ENCODE measurements around the gene FLCN. TPM values are rescaled to one million over a fixed set of nuclear protein-coding genes. Genes with fewer than 3 reads are reported as not detected.
"Not testable (repeated sequence)": the region's sequence is repeated elsewhere in the genome, so short reads cannot be mapped to it uniquely, and the experiment has no call there.

Gene FLCN, protein sequence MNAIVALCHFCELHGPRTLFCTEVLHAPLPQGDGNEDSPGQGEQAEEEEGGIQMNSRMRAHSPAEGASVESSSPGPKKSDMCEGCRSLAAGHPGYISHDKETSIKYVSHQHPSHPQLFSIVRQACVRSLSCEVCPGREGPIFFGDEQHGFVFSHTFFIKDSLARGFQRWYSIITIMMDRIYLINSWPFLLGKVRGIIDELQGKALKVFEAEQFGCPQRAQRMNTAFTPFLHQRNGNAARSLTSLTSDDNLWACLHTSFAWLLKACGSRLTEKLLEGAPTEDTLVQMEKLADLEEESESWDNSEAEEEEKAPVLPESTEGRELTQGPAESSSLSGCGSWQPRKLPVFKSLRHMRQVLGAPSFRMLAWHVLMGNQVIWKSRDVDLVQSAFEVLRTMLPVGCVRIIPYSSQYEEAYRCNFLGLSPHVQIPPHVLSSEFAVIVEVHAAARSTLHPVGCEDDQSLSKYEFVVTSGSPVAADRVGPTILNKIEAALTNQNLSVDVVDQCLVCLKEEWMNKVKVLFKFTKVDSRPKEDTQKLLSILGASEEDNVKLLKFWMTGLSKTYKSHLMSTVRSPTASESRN
- 10 to 100 TPM; 37.2 to 84.9 (median 70.8) TPM for total RNA-seq
- total RNA-seq (2013), result 32.2 TPM
- total RNA-seq, result 20.4 to 81.2 (median 40.0) reads per million in 29 experiments

DNA sequence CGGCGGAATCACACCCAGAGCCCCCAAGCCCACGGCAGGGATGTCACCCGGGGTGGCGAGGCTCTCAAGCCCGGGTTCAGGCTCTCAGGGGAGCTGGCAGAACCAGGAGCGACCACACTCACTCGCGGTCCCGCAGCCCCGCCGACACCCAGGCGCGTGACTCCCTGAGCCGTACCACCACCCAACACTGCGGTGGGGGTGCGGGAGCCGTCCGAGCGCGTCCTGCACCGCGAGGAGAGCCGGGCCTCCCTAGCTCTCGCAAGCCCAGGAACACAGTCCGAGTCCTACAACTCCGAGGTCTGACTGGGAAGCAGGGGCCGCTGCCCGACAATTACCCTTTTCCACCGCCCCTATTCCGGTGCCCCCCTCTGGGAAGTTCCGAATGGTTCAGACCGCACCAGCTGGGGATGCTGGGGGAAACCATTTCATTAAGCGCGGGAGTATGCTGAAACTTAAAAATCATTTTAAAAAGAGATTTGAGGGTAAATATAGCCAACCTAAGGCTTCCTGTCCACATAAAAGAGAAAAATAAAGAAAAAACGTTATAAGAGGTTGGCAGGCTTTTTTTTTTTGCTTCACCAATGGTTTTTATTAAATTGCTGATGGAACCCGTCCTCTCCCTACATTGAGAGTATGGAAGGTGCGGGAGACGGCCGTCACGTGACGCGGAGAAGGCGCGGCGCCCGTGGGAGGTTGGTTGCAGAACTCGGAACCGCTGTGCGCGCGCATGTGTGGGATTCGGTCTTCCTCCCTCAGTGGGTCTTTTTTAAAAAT lies at the start of gene FLCN:
Gene FLCN, minus strand, starts transcription at position 143 of the 774 bp plus-strand sequence. CDS start 9,031 bp downstream, outside the sequence.
- Histone ChIP-seq H3K36me3 (ENCODE audit: control insufficient read depth in 2 of 2, extremely low read depth in 1 of 2, insufficient read depth in 1 of 2, low read length in 1 of 2) (peaks cover 5 to 7% of the 10 kb centered on the region in 2 donors), H3K9me3 (no peaks in the 10 kb centered on the region), H3K4me1 (ENCODE audit: control insufficient read depth in 1 of 2, extremely low read depth in 1 of 2, insufficient read depth in 2 of 2, low read length in 2 of 2) (peaks cover 3 to 29% of the 10 kb centered on the region in 2 experiments), H3K4me3 (ENCODE audit: control insufficient read depth in 1 of 2, extremely low read depth in 1 of 2, low read length in 1 of 2) (peak within 1 kb of the TSS; percentile 86 to 94), H3K27ac (ENCODE audit: low read length) (peak within 1 kb of the TSS; percentile 94), H3K27me3 (replicated peaks in 1 of 2; ENCODE audit: control insufficient read depth in 2 of 2, extremely low read depth in 1 of 2, insufficient read depth in 2 of 2, low read length in 1 of 2) (no peaks in the 10 kb centered on the region)
- ATAC-seq (replicated peaks in 1 of 4) (peak; percentile 92 to 94 (median 94)), DNase-seq (peak; percentile 75 to 94 (median 87))
- peaks cover 3% of the 10 kb centered on the region for H3K36me3 Mint-ChIP-seq
- POLR2A ChIA-PET, result interaction anchor here in 1 of 2 donors (0.7 kb wide), 2 partner anchors 352 to 735 kb away, joined by 4 to 9 read pairs; partner anchors contain the start of gene DRC3
- H3K27me3 Mint-ChIP-seq, result no peaks in the 10 kb centered on the region
- H3K4me3 Mint-ChIP-seq, result peak within 1 kb of the TSS; percentile 85 to 95 (median 94)
- CTCF ChIA-PET, result interaction anchor here in 1 of 2 donors (0.7 kb wide), 1 partner anchor 37 kb away, joined by 3 read pairs; no protein-coding TSS in a partner anchor
- WGBS (ENCODE audit: insufficient coverage), result under 1% methylated on average over 30 of the region's 53 CpGs
- H3K4me1 Mint-ChIP-seq, result peaks cover 23 to 33% (median 28%) of the 10 kb centered on the region in 3 donors
- peak within 1 kb of the TSS; percentile 98 for H3K27ac Mint-ChIP-seq
- no peaks in the 10 kb centered on the region for H3K9me3 Mint-ChIP-seq

DNA sequence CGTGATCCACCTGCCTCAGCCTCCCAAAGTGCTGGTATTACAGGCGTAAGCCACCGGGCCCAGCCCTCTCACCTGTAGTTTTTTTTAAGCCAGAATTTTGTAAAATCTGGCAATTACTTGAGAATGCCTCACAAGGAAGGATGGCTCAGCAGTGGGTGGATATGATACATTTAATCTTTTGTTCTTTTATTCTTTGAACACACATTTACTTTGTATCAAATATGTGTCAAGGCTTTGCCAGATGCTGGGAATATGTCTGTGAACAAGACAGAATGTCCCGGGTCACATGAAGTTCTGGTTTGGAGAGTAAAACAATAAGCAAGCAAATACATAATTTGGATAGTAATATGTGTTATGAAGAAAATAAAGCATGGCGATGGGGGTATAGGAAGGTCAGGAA lies 49.0 kb upstream of the FLCN start:
- H3K27ac Mint-ChIP-seq, result no peak overlapping the region
- Histone ChIP-seq H3K36me3 (ENCODE audit: control insufficient read depth in 2 of 2, extremely low read depth in 1 of 2, insufficient read depth in 1 of 2, low read length in 1 of 2) (no peaks in the 10 kb centered on the region), H3K27me3 (replicated peaks in 1 of 2; ENCODE audit: control insufficient read depth in 2 of 2, extremely low read depth in 1 of 2, insufficient read depth in 2 of 2, low read length in 1 of 2) (no peaks in the 10 kb centered on the region), H3K4me1 (ENCODE audit: control insufficient read depth in 1 of 2, extremely low read depth in 1 of 2, insufficient read depth in 2 of 2, low read length in 2 of 2) (peaks cover 6 to 9% of the 10 kb centered on the region in 2 experiments), H3K4me3 (ENCODE audit: control insufficient read depth in 1 of 2, extremely low read depth in 1 of 2, low read length in 1 of 2) (no peak overlapping the region), H3K27ac (ENCODE audit: low read length) (no peak overlapping the region), H3K9me3 (no peaks in the 10 kb centered on the region)
- CTCF ChIA-PET, result no interaction called here
- no peak overlapping the region for H3K4me3 Mint-ChIP-seq
- peaks cover 9 to 15% (median 13%) of the 10 kb centered on the region in 3 donors for H3K4me1 Mint-ChIP-seq
- POLR2A ChIA-PET, result no interaction called here
- DNase-seq (no peak), ATAC-seq (replicated peaks in 1 of 4) (no peak)
- WGBS (ENCODE audit: insufficient coverage), result 93% methylated on average over 3 of the region's 5 CpGs
- no peaks in the 10 kb centered on the region for H3K27me3 Mint-ChIP-seq
- H3K36me3 Mint-ChIP-seq, result no peaks in the 10 kb centered on the region
- H3K9me3 Mint-ChIP-seq, result no peaks in the 10 kb centered on the region

DNA sequence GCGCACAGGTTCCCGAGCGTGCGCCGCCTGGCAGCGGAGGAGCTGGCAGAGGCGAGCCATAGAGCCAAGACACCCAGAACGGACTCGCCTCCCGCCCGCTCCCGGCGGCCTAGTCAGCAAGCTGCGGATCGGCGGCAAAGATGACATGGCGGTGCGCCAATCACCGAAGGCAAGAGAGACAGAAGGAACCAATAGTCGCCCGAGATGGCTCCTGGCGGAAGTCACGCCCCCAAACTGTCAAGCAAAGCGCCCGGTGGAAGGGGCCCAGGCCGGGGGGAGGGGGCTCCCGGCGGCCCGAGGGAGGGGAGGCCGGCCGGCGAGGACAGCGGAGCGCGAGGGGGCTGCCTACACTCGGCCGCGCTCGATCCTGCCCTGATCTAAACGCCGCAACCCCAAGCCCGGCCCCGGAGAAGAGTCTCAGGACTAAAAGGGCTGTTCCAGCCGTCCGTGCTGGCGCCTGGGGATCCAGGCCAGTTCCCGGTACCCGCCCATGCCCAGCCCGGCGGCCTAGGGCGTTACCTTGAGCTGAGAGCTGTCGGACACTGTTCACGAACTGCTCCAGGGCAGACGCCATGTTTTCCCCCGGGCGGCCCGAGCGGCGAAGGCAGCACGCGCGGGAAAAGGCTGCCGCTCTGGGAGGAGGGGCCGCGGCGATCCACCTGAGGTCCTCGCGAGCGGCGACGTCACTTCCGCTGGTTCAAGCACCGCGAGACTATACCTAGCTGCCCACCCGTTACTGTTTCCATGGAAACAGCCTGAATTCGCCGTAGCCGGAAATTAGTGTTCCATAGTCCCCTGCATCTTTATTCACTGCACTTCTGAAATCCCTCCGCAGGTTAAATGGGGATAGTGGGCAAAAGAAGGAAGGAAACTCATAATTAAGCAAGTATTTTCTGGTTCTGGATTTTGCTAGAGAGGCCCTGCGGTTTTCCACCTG lies 43.9 kb upstream of the FLCN start, which contains the start of gene COPS3:
Gene COPS3, minus strand, starts transcription at position 634 of the 937 bp plus-strand sequence. Its CDS starts 60 bp downstream, at position 574.
- peak within 1 kb of the TSS; percentile 90 to 95 (median 91) for H3K4me3 Mint-ChIP-seq
- POLR2A ChIA-PET, result interaction anchor here (0.5 to 1.0 kb wide), 6 partner anchors 20 to 555 kb away, joined by 3 to 5 read pairs (median 4); no protein-coding TSS in a partner anchor
- 0% methylated on average over 74 of the region's 80 CpGs for WGBS (ENCODE audit: insufficient coverage)

DNA sequence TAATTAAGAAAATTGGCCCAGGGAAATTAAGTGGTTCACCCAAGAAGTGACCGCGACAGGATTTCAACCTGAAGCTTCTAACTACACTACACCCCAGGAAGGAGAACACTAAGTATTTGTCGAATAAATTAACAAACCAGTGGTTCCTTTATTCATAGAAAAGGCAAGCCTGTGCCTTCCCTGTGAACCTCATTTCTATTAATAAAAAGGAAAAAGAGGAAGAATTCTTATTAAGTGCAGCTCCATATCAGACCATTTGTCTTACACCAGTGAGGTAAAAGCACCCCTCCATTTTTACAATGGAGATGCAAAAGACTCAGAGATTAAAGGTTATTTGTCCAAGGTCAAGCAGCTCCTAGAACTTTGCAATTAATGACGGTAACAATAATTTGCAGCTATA lies 42.3 kb upstream of the FLCN start:
- Histone ChIP-seq H3K9me3 (no peaks in the 10 kb centered on the region), H3K4me1 (ENCODE audit: control insufficient read depth in 1 of 2, extremely low read depth in 1 of 2, insufficient read depth in 2 of 2, low read length in 2 of 2) (peaks cover 16 to 25% of the 10 kb centered on the region in 2 experiments), H3K27ac (ENCODE audit: low read length) (no peak overlapping the region), H3K36me3 (ENCODE audit: control insufficient read depth in 2 of 2, extremely low read depth in 1 of 2, insufficient read depth in 1 of 2, low read length in 1 of 2) (peaks cover 0 to 11% of the 10 kb centered on the region in 2 donors), H3K4me3 (ENCODE audit: control insufficient read depth in 1 of 2, extremely low read depth in 1 of 2, low read length in 1 of 2) (no peak overlapping the region), H3K27me3 (replicated peaks in 1 of 2; ENCODE audit: control insufficient read depth in 2 of 2, extremely low read depth in 1 of 2, insufficient read depth in 2 of 2, low read length in 1 of 2) (no peaks in the 10 kb centered on the region)
- H3K4me1 Mint-ChIP-seq, result peaks cover 45 to 53% (median 50%) of the 10 kb centered on the region in 3 donors
- no peaks in the 10 kb centered on the region for H3K27me3 Mint-ChIP-seq
- peaks cover 4% of the 10 kb centered on the region for H3K36me3 Mint-ChIP-seq
- H3K4me3 Mint-ChIP-seq, result peak overlapping the region; percentile 90 to 95 (median 91)
- H3K9me3 Mint-ChIP-seq, result no peaks in the 10 kb centered on the region
- ATAC-seq (replicated peaks in 1 of 4) (no peak), DNase-seq (no peak)
- ChIA-PET POLR2A (no interaction called here), CTCF (interaction anchor here (0.5 to 1.5 kb wide), 2 partner anchors 33 to 292 kb away, joined by 3 to 4 read pairs; no protein-coding TSS in a partner anchor)
- WGBS (ENCODE audit: insufficient coverage), result 83% methylated on average over 1 of the region's 4 CpGs
- no peak overlapping the region for H3K27ac Mint-ChIP-seq

More for the DNA sequence above, 43.9 kb upstream of the FLCN start, which contains the start of gene COPS3:
- Histone ChIP-seq H3K9me3 (no peaks in the 10 kb centered on the region), H3K4me1 (ENCODE audit: control insufficient read depth in 1 of 2, extremely low read depth in 1 of 2, insufficient read depth in 2 of 2, low read length in 2 of 2) (peaks cover 16 to 25% of the 10 kb centered on the region in 2 experiments), H3K4me3 (ENCODE audit: control insufficient read depth in 1 of 2, extremely low read depth in 1 of 2, low read length in 1 of 2) (peak within 1 kb of the TSS; percentile 86 to 91), H3K27me3 (replicated peaks in 1 of 2; ENCODE audit: control insufficient read depth in 2 of 2, extremely low read depth in 1 of 2, insufficient read depth in 2 of 2, low read length in 1 of 2) (no peaks in the 10 kb centered on the region), H3K27ac (ENCODE audit: low read length) (peak within 1 kb of the TSS; percentile 89), H3K36me3 (ENCODE audit: control insufficient read depth in 2 of 2, extremely low read depth in 1 of 2, insufficient read depth in 1 of 2, low read length in 1 of 2) (peaks cover 0 to 3% of the 10 kb centered on the region in 2 donors)
- peak within 1 kb of the TSS; percentile 90 to 94 for H3K27ac Mint-ChIP-seq
- ATAC-seq (replicated peaks in 1 of 4) (peak; percentile 89 to 94 (median 94)), DNase-seq (peak; percentile 92 to 99 (median 96))
- no peaks in the 10 kb centered on the region for H3K9me3 Mint-ChIP-seq
- CTCF ChIA-PET, result interaction anchor here in 1 of 2 donors (1.6 kb wide), 1 partner anchor 11 kb away, joined by 4 read pairs; no protein-coding TSS in a partner anchor
- peaks cover 43 to 53% (median 47%) of the 10 kb centered on the region in 3 donors for H3K4me1 Mint-ChIP-seq
- H3K27me3 Mint-ChIP-seq, result no peaks in the 10 kb centered on the region
- H3K36me3 Mint-ChIP-seq, result no peaks in the 10 kb centered on the region

DNA sequence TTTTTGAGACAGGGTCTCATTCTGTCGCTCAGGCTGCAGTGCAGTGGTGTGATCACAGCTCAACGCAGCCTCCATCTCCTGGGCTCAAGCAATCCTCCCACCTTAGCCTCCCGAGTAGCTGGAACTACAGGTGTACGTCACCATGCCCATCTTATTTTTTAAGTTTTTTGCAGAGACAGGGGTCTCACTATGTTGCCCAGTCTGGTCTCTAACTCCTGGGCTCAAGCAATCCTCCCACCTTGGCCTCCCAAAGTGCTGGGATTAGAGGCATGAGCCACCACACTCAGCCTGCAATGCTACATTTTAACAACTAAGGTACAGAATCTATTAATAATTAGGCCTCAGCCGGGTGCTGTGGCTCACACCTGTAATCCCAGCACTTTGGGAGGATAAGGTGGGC lies 40.5 kb upstream of the FLCN start:
- Mint-ChIP-seq H3K36me3 (peaks cover 11% of the 10 kb centered on the region), H3K4me1 (peaks cover 45 to 52% (median 51%) of the 10 kb centered on the region in 3 donors)
- not testable (repeated sequence) for H3K27me3 Mint-ChIP-seq; H3K27ac ChIP-seq (ENCODE audit: low read length); H3K9me3 ChIP-seq; H3K4me3 ChIP-seq (ENCODE audit: control insufficient read depth in 1 of 2, extremely low read depth in 1 of 2, low read length in 1 of 2); H3K27me3 ChIP-seq (replicated peaks in 1 of 2; ENCODE audit: control insufficient read depth in 2 of 2, extremely low read depth in 1 of 2, insufficient read depth in 2 of 2, low read length in 1 of 2); DNase-seq; H3K27ac Mint-ChIP-seq; H3K9me3 Mint-ChIP-seq; H3K4me3 Mint-ChIP-seq; ATAC-seq (replicated peaks in 1 of 4)
- ChIA-PET CTCF (interaction anchor here in 1 of 2 donors (0.6 kb wide), 1 partner anchor 114 kb away, joined by 6 read pairs; no protein-coding TSS in a partner anchor), POLR2A (interaction anchor here in 1 of 2 donors (0.6 kb wide), 1 partner anchor 249 kb away, joined by 4 read pairs; no protein-coding TSS in a partner anchor)
- WGBS (ENCODE audit: insufficient coverage), result 90% methylated on average over 2 of the region's 5 CpGs
- H3K36me3 ChIP-seq (ENCODE audit: control insufficient read depth in 2 of 2, extremely low read depth in 1 of 2, insufficient read depth in 1 of 2, low read length in 1 of 2), result peaks cover 0 to 26% of the 10 kb centered on the region in 2 donors
- peaks cover 16 to 25% of the 10 kb centered on the region in 2 experiments for H3K4me1 ChIP-seq (ENCODE audit: control insufficient read depth in 1 of 2, extremely low read depth in 1 of 2, insufficient read depth in 2 of 2, low read length in 2 of 2)

Measured in T-cell (primary cell).